ENCODE results near the gene RCC2.

The RCC2 gene

DNA sequence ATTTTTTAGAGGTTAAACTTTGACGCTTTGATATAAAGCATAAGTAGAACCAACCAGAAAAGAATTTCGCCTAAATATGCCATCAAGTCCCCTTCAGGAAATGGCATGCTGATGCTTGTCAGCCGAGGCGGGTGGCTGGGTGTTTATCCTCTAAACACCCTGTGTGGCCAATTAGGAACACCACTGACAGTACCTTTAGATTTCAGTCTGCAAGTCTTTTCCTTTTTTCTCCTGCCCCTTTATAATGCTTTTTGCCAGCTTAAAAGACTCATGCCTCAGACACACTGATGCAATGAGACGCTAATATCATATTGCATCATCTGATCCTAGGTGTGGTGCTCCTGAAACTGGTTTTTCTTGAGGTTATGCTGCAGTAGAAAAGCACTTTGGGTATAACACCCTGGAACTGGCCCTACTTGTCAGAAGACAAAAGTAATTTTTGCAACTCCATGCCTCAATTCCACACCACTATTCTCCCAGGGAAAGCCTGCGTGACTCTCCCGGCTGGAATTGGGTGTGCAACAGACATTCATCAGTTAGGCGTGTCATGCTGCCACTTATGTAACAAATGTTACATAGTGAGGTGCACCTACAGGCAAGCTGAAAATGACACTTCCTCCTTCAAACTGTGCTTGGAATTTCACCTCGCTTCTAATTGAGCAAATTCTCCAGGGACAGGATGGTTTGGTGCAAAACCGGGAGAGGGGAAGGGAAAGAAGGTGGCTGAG lies 2.0 kb upstream of the RCC2 start:
- no peak for TF ChIP-seq CTCF (IDR thresholded peaks at IDR 0.05; ENCODE audit: low read depth, low read length)
- no peak for DNase-seq (ENCODE audit: extremely low read depth, low read depth)

- no peak for TF ChIP-seq CTCF (IDR thresholded peaks at IDR 0.05; ENCODE audit: low read depth, low read length)
- no peak for DNase-seq (ENCODE audit: extremely low read depth, low read depth)
Observed at GRCh38 chr1:17440827-17441168, 1.3 kb upstream of the RCC2 start.

DNA sequence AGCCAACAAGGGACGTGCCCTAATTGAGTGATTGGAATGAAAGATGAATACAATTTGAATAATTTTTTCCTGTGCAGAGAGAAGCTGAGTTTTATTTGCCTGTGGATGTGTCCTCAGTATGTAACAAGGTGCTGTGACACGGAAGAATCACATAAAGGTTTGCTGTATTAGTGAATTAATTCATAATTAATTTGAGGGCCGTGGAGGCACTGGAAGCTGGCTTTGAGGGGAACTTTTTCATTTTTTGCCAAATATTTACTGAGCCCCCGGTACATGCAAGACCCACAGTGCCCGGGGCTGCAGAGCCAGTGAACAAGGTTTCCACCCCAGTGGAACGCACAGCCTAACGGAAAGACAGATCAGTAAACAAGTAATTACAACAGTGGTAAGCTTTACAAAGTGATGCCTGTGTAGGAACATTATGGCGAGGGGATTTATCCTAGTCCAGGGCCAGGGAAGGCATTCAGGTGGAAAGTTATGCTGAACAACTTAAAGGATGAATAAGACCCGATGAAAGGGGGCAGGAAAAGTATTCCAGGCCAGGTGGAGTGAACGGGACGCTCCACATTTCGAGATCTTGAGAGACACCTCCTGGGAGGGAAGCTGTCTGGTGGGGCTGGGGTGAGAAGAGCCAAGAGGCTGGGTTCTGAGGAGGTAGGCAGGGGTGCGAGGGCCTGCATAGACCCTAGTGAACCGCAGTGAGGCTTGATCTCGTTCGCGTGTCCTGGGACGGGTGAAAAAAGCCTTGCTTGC lies 773 bp upstream of the RCC2 start:
- DNase-seq (ENCODE audit: extremely low read depth, low read depth): no peak
- no peak for TF ChIP-seq CTCF (IDR thresholded peaks at IDR 0.05; ENCODE audit: low read depth, low read length)

- no peak for TF ChIP-seq CTCF (IDR thresholded peaks at IDR 0.05; ENCODE audit: low read depth, low read length)
- DNase-seq (ENCODE audit: extremely low read depth, low read depth): no peak
Observed at GRCh38 chr1:17438318-17439249, 893 bp downstream of the RCC2 start.

- TF ChIP-seq CTCF (IDR thresholded peaks at IDR 0.05; ENCODE audit: low read depth, low read length): no peak
- DNase-seq (ENCODE audit: extremely low read depth, low read depth): no peak
Observed at GRCh38 chr1:17437580-17438317, 1.7 kb downstream of the RCC2 start.

DNA sequence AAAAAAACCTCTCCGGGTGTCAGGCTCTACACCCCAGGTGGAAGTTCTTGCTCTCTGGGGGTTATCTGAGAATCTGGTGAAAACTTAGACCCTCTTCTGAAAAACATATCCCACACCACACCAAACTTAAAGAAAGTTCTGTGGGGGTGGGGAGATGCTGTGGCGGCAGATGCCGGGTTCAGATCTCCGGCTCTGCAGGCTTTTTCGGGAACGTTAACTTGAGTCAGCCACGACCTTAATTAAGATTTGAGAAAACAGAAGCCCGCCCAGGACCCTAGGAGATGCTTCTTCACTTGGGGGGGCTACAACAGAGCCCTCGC lies 2.3 kb downstream of the RCC2 start:
- no peak for TF ChIP-seq CTCF (IDR thresholded peaks at IDR 0.05; ENCODE audit: low read depth, low read length)

More for the DNA sequence above, 2.3 kb downstream of the RCC2 start:
- DNase-seq (ENCODE audit: extremely low read depth, low read depth): no peak

All from AG09319 (cell line).